Fibroblast of skin of back (primary cell): ENCODE results near the gene RAD51C.
"Not testable (repeated sequence)": the region's sequence is repeated elsewhere in the genome, so short reads cannot be mapped to it uniquely, and the experiment has no call there.

Source experiments
- DNase-seq: peaks from one replicate; pipeline ENCODE4 v3.0.0-alpha.2; 2013

The RAD51C gene

GRCh38 chr17:58684462-58684861, 7.9 kb upstream of the RAD51C start:
- DNase-seq, result not testable (repeated sequence)

GRCh38 chr17:58686980-58687379, 5.4 kb upstream of the RAD51C start:
- DNase-seq, result no peak

DNA sequence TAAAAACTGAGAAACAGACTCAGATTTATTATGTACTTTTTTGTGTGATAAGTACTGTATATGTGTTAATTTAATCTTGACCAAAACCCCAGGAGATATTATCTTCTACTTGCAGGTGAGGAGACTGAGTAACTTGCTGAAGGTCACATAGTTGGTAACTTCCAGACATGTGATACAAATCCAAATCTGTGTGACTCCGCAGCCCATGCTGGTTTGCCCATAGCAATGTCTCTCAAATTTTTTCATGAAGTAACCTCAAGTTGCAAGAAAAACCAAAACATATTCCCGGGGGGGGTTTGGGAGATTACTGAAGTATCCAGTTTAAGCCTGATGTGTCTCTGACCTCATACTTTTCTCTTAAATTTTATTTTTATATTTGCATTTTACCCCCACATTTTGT, 3.9 kb upstream of the RAD51C start:
- DNase-seq, result no peak

DNA sequence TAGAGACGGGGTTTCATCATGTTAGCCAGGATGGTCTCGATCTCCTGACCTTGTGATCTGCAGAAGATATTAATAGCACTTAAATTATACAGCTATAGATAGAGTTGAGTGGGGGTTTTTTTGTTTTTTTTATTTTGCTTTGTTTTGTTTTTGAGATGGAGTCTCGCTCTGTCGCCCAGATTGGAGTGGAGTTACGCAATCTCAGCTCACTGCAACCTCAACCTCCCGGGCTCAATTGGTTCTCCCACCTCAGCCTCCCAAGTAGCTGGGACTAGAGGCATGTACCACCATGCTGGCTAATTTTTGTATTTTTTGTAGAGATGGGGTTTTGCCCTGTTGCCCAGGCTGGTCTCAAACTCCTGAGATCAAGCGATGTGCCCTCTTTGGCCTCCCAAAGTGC, 2.4 kb upstream of the RAD51C start:
- DNase-seq, result not testable (repeated sequence)

DNA sequence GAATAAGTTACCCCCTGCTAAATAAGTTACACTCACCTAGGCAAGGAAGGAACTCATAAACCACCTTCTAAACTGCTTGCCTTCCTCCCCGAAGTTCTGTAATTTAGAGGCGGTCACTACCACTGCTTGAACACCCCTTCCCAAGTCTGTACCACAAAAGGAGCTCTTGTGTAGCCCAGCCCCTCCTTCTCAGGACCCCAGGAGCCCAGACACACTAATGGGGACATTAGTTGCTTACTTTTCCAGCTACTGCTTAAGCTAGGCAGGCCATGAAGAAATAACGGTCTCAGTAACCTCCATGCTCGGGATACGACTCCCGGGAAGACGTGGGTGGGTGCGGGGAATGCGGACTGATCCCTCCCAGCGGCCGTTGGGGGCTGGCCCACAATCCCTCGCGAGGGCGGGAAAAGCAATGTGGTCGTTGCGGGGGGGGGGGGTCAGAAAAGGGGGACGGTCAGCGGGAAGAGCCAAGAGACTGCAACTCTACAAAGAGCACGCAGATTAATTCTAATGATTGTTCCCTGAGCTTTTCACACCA, 632 bp upstream of the RAD51C start, which contains the start of gene TEX14:
Gene TEX14 (minus strand): TSS at position 345 of the 538 bp plus-strand sequence. CDS start 40,044 bp downstream, outside the sequence.
- no peak for DNase-seq

DNA sequence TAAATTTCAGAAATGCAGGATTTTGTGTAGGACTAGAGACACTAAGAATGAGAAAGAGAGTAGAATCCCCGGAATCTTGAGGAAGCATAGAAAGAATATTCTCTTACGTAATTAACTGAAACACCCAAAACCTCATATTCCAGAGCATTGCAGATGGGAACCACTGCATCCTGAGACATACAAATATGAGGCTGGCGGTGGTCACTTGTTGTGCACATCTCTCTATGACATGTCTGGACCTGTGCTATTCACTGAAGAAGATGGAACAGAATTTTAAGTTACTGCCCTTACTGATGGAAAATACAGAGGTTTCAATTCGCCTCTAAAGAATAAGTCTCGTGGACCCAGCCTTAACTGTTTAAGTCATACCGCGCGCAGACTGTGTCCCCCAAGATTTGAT, 806 bp downstream of the RAD51C start:
- DNase-seq, result no peak

- no peak for DNase-seq
Observed at GRCh38 chr17:58693751-58694150, 1.3 kb downstream of the RAD51C start.

DNA sequence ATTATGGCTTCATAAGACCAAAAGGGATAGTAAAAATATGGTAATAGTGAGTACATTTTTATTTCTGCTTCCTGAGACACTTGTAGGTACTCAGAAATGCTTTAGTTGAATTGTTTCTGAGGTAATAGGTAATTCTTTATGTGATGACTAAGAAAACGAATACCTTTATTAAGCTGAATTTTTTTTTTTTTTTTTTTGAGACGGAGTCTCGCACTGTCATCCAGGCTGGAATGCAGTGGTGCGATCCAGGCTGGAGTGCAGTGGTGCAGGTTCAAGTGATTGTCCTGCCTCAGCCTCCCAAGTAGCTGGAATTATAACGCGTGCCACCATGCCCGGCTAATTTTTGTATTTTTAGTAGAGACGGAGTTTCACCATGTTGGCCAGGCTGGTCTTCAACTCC, 1.9 kb downstream of the RAD51C start:
- no peak for DNase-seq

DNA sequence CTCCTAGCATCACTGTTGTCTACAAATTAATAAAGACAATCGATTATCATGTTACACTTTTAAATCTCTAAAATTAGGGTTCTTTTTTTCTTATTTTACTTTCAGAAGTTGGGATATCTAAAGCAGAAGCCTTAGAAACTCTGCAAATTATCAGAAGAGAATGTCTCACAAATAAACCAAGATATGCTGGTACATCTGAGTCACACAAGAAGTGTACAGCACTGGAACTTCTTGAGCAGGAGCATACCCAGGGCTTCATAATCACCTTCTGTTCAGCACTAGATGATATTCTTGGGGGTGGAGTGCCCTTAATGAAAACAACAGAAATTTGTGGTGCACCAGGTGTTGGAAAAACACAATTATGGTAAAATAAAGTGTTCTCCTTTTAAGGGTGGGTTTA, 2.4 kb downstream of the RAD51C start:
- no peak for DNase-seq

DNA sequence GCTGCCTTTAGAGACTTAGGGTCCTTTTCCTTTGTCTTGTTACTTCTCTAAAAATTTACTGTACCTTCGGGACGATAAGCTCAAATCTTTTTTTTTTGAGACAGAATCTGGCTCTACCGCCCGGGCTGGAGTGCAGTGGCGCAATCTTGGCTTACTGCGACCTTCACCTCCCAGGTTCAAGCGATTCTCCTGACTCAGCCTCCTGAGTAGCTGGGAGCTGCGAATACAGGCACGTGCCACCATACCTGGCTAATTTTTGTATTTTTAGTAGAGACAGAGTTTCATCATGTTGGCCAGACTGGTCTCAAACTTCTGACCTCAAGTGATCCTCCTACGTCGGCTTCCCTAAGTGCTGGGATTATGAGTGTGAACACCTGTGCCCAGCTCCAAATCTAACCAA, 7.4 kb downstream of the RAD51C start:
- DNase-seq, result no peak

GRCh38 chr17:58702045-58702476, 9.7 kb downstream of the RAD51C start:
- DNase-seq, result no peak

GRCh38 chr17:58702708-58703107, 10.3 kb downstream of the RAD51C start:
- DNase-seq, result no peak

DNA sequence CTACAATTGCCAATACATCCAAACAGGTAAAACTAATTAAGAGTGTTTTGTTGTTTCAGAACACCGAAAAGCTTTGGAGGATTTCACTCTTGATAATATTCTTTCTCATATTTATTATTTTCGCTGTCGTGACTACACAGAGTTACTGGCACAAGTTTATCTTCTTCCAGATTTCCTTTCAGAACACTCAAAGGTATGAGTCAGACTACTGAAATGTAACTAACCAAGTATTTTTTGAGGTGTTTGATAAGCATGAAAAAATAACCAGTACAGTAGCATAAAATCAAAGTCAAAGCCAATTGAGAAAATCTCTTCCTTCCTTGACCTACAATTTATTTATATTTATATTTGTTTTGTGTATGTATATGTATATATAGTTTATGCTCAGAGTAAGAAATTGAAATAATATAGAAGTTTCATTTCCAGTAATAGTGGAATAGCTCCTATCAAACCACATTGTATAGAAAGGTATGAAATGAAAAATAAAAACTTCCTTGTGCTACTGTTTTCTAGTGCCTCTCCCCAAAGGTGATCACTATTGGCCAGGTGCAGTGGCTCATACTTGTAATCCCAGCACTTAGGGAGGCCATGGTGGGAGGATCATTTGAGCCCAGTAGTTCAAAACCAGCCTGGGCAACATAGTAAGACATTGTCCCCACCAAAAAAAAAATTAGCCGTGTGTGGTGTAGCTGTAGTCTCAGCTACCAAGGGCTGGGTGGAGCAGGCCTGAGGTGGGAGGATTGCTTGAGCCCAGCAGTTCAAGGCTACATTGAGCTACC, 10.9 kb downstream of the RAD51C start:
- peak; percentile 36 for DNase-seq

- DNase-seq, result no peak
Observed at GRCh38 chr17:58703916-58704286, 11.5 kb downstream of the RAD51C start.

DNA sequence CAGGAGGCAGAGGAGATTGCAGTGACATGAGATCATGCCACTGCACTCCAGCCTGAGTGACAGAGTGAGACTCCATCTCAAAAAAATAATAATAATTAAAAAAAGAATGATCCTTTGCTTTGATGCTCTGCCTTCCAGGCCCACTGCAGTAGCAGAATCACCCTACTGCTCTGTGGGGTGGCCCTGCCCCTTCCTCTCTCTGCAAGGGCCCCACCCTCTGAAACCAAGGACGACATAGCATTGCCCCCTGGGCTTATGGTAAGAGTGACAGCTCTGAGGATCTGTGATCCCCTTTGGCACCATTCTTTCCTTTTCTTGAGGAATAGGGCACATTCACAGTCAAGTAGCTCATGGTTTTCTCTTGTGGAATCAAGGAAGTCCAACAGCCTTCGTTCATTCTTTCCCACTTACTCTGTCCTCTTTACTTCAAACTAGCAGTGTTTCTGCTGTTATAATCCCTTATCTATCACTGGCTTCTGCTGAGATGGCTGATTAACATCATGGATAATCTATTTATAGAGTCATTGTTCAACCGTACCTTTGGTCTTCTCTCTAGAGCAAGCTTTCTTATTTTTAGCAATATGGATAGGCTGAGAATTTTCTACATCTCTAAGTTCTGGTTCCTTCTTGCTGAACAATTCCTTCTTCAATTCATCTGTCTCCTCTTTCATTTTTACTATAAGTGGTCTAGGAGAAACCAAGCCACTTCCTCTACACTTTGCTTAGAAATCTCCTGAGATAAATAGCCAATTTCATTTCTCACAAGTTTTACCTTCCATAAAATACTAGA, 14.1 kb downstream of the RAD51C start:
- DNase-seq, result no peak

DNA sequence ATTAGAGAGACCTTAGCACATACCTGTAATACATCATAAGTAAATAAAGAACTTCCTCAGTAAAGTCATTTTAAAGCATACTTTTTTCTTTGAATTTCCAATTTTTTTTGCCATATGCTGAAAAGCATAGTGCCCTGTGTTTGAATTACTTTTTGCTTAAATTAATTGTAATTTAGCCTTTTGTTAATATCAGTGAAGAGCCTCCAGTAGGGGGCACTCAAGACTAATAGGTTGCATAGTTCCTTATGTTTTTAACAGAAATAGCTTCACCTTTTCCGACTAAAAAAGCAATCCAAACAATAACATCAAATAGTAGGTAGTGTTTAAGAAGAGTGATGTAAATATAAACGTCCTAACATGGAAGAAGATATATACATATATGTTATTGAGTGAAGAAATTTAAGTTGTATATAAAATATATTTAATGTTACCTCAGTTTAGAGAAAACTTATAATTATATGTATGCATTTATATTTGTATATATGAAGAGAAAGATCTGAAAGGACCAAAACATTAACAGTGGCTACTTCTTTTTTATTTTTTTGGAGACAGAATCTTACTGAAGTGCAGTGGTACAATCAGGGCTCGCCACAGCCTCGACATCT, 18.6 kb downstream of the RAD51C start:
- DNase-seq, result peak; percentile 56

GRCh38 chr17:58722274-58722673, 29.9 kb downstream of the RAD51C start:
- no peak for DNase-seq

DNA sequence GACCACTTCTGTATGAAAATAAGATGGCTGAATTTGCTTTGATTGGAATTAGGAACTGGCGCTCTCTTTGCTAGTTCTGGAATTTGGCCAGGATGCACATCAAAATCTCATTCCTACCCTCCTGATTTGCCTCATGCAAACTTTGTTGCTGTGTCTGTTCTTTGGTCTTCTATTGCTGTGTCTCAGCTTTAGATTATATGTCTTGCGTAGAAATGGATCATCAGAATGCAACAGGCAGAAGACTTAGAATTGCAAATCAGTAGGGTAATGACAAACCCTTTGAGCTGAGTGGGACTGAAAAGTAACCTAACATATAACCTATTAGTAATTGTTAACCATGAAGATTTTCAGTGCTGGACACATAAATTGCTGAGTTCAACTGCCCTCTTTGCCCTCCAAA, 30.3 kb downstream of the RAD51C start:
- no peak for DNase-seq

GRCh38 chr17:58728798-58729197, 36.4 kb downstream of the RAD51C start:
- DNase-seq, result no peak

GRCh38 chr17:58730937-58731336, 38.5 kb downstream of the RAD51C start:
- no peak for DNase-seq

DNA sequence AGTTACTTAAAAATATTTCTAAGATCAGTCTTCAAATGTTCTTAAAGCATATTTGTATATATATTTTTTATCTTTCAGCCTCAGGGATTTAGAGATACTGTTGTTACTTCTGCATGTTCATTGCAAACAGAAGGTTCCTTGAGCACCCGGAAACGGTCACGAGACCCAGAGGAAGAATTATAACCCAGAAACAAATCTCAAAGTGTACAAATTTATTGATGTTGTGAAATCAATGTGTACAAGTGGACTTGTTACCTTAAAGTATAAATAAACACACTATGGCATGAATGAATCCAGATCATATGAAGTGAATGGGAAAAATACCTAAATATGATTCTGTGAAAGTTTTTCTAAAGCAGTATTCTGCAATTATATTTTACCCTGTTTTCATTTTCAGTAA, 41.6 kb downstream of the RAD51C start:
- no peak for DNase-seq

GRCh38 chr17:58734811-58735210, 42.4 kb downstream of the RAD51C start:
- no peak for DNase-seq

DNA sequence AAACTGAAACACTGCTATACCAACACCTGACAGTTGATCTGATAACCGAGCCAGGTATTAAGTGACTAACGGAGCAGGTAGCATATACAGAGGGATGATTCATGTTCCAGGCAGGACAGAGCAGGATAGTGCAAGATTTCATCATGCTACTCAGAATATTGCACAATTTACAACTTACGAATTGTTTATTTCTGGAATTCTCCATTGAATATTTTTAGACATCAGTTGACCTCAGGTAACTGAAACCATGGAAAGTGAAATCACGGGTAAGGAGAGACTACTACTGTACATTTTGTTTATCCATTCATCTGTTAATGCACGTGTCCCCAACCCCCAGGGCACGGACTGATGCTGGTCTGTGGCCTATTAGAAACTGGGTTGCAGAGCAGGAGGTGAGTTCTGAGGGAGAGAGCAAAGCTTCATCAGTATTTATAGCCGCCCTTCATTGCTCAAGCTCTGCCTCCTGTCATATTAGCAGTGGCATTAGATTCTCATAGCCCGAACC, 48.8 kb downstream of the RAD51C start:
- DNase-seq, result no peak
